Ascending aorta (tissue), 2 donors: Measurements from ENCODE around the gene IMMP2L. TPM values are rescaled to one million over a fixed set of nuclear protein-coding genes. Genes with fewer than 3 reads are reported as not detected.

ENCODE experiments used
- DNase-seq, 2 donors: peaks; one replicate each; pipeline ENCODE4 v3.0.0-alpha.2; 2019; ENCODE audit warnings: low spot score in 2 of 2
- H3K27ac ChIP-seq, 2 donors: fragments of 200-600 bp; sonication (generic); one replicate each; pipeline ENCODE4 v1.5.1; 2016 to 2017; ENCODE audit warnings: mild to moderate bottlenecking in 1 of 2
- H3K27me3 ChIP-seq: fragments of 200-600 bp; sonication (generic); one replicate; pipeline ENCODE4 v1.5.1; 2017
- H3K36me3 ChIP-seq, 2 donors: fragments of 200-600 bp; sonication (generic); one replicate each; pipeline ENCODE4 v1.5.1; 2016
- H3K4me1 ChIP-seq, 2 donors: fragments of 200-600 bp; sonication (generic); one replicate each; pipeline ENCODE4 v1.5.1; 2016 to 2017; ENCODE audit warnings: mild to moderate bottlenecking in 1 of 2
- H3K4me3 ChIP-seq, 2 donors: fragments of 200-600 bp; sonication (generic); one replicate each; pipeline ENCODE4 v1.5.1; 2016 to 2017; ENCODE audit warnings: mild to moderate bottlenecking in 1 of 2
- H3K9me3 ChIP-seq, 2 donors: fragments of 200-600 bp; sonication (generic); one replicate each; pipeline ENCODE4 v1.5.1; 2016
- intact Hi-C: fragments of 100-400 bp; cut with DNase I; formaldehyde crosslinking; loops from one replicate; pipeline ENCODE4 v1.15.1; 2023
- total RNA-seq: library from RNA; depleted of rRNA; stranded (reverse); fragments of >200 nt; gene quantifications from one replicate; pipeline ENCODE4 v1.1.0, GENCODE V29; 2016
- TF ChIP-seq, protein P1 (sequence below), 3 experiments: fragments of 200-600 bp in 2 of 3; fragments of 450-650 bp in 1 of 3; sonication (generic) in 2 of 3; IDR thresholded peaks; one replicate each; pipeline ENCODE4 v1.5.1; 2016 to 2019; ENCODE audit warnings: antibody characterized with exemption in 3 of 3, mild to moderate bottlenecking in 1 of 3, moderate library complexity in 1 of 3

The IMMP2L gene
- total RNA-seq, 1 donor from 2014 or later: 143 TPM

DNA sequence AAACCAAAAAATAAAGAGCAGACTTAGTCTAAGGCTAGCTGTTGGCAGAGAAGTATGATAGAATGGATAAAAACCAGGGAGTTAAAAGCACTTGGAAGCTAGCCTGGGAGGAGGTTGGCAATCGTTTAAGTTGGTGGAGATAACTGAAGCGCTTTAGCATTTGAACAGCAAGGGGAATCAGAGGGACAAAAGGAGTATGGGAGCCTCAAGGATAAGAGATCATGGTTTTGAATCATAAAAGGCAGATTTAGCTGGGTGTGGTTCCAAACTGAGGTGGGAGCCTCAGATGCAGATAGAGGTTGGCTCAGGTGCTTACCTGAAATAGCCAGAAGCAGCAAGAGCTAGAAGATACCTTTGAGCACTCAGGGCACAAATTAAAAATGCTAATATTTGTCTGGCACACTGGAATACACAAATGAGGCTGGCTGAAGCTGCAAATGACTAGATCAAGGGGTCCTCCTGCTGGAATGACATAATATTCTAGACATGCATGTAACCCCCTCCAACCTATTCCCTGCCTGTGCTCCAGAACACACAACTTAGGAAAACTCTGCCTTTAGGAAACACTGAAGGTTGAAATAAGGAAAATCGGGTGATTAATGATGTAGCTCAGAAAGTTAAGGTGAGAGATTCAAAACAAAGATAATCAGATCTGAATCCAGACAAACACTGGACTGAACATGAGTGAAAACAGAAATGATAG lies 843.6 kb downstream of the IMMP2L start:
- TF ChIP-seq, protein P1, sequence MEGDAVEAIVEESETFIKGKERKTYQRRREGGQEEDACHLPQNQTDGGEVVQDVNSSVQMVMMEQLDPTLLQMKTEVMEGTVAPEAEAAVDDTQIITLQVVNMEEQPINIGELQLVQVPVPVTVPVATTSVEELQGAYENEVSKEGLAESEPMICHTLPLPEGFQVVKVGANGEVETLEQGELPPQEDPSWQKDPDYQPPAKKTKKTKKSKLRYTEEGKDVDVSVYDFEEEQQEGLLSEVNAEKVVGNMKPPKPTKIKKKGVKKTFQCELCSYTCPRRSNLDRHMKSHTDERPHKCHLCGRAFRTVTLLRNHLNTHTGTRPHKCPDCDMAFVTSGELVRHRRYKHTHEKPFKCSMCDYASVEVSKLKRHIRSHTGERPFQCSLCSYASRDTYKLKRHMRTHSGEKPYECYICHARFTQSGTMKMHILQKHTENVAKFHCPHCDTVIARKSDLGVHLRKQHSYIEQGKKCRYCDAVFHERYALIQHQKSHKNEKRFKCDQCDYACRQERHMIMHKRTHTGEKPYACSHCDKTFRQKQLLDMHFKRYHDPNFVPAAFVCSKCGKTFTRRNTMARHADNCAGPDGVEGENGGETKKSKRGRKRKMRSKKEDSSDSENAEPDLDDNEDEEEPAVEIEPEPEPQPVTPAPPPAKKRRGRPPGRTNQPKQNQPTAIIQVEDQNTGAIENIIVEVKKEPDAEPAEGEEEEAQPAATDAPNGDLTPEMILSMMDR (IDR thresholded peaks at IDR 0.05): no peak

GRCh38 chr7:110704225-110704624 lies 858.1 kb downstream of the IMMP2L start:
- Histone ChIP-seq H3K4me3 (no peak overlapping the region), H3K27me3 (no peaks in the 10 kb centered on the region), H3K4me1 (no peaks in the 10 kb centered on the region), H3K27ac (no peak overlapping the region), H3K9me3 (no peaks in the 10 kb centered on the region), H3K36me3 (no peaks in the 10 kb centered on the region)
- intact Hi-C loops: no loop called here
- DNase-seq: no peak
- TF ChIP-seq, protein P1 (IDR thresholded peaks at IDR 0.05): no peak

More for the DNA sequence above, 843.6 kb downstream of the IMMP2L start:
- Histone ChIP-seq H3K36me3 (no peaks in the 10 kb centered on the region), H3K27me3 (no peaks in the 10 kb centered on the region), H3K4me3 (no peak overlapping the region), H3K4me1 (no peaks in the 10 kb centered on the region), H3K9me3 (no peaks in the 10 kb centered on the region), H3K27ac (no peak overlapping the region)
- intact Hi-C loops: no loop called here
- no peak for DNase-seq

DNA sequence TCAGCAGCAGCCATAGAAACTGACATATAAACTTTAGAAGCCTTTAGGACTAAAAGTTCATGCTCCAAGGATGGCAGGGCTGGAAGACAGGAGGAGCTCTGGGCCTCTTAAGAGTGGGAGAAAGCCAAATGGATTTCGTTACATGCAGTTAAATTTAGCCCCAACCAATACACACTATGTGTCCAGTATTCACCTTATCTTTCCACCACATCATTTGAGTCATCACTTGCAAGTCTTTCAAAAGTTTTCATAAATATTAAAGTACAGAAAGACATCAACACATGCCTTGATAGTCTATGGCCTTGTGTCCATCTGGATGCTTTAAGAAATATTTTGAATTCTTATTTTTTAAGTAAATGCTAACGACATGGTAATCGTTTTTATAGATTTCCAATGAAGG lies 863.7 kb downstream of the IMMP2L start:
- no peaks in the 10 kb centered on the region for H3K4me1 ChIP-seq
- TF ChIP-seq, protein P1 (IDR thresholded peaks at IDR 0.05): no peak
- H3K36me3 ChIP-seq: no peaks in the 10 kb centered on the region
- H3K27me3 ChIP-seq: no peaks in the 10 kb centered on the region
- H3K9me3 ChIP-seq: no peaks in the 10 kb centered on the region
- no peak overlapping the region for H3K4me3 ChIP-seq
- no peak for DNase-seq
- H3K27ac ChIP-seq: no peak overlapping the region
- intact Hi-C loops: no loop called here

DNA sequence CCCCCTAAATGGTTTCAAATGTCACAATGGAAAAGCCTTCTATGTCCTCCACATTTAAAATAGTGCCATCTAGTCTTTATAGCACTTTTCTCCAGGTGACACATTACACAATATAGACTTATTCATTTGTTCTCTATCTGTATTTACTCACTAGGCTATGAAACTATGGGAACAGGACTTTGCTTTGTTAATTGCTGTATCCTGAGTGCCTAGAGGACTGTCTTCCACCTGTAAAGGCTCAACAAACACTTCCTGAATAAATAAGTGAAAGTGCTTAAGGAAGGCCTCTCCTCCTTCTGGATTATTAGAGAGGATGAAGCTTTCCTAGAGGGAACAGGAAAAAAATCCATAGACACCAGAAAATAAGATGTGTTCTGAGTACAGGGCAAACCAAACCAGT lies 868.9 kb downstream of the IMMP2L start:
- TF ChIP-seq, protein P1 (IDR thresholded peaks at IDR 0.05): no peak
- H3K4me3 ChIP-seq: no peak overlapping the region
- H3K27ac ChIP-seq: no peak overlapping the region
- H3K4me1 ChIP-seq: no peaks in the 10 kb centered on the region
- intact Hi-C loops: no loop called here
- H3K9me3 ChIP-seq: no peaks in the 10 kb centered on the region
- no peak for DNase-seq
- H3K36me3 ChIP-seq: no peaks in the 10 kb centered on the region
- H3K27me3 ChIP-seq: no peaks in the 10 kb centered on the region

DNA sequence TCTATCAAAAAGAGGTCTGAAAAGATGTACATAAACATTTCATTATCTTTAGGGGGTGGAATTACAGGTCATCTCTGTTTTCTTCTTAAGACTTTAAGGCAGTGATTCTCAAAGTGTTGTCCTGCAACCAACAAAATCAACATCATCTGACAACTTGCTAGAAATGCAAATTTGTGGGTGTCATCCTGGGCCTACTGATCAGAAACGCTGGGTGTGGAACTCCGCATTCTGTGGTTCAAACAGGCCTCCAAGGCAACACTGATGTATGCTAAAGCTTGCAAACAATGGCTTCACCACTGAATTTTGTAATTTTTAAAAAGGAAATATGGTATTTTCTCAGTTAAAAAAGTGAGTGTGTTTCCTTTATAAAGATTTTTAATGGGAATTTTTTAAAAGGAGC lies 873.4 kb downstream of the IMMP2L start:
- Histone ChIP-seq H3K27ac (no peak overlapping the region), H3K4me1 (no peaks in the 10 kb centered on the region), H3K36me3 (no peaks in the 10 kb centered on the region), H3K9me3 (no peaks in the 10 kb centered on the region), H3K4me3 (no peak overlapping the region), H3K27me3 (no peaks in the 10 kb centered on the region)
- DNase-seq: no peak
- intact Hi-C loops: no loop called here
- TF ChIP-seq, protein P1 (IDR thresholded peaks at IDR 0.05): no peak

DNA sequence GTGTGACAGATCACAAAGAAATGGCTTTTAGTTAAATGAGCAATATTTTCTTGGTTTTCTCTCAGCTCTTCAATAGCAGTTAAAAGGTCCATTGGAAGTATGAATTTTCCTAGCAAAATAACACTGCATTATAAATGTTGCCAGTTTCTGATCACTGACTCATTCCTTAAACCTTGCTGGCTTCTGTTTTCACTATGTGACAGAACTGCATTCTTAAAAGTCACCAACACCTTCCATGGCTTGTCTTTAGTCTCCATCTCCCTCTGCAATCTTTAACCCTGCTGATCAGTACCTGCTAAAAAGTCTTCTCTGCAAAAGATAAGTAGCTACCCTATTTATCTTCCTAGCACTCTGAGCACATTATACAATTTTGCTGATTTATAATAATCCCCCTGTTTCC lies 876.4 kb downstream of the IMMP2L start:
- Histone ChIP-seq H3K27me3 (no peaks in the 10 kb centered on the region), H3K4me1 (no peaks in the 10 kb centered on the region), H3K9me3 (no peaks in the 10 kb centered on the region), H3K36me3 (no peaks in the 10 kb centered on the region), H3K4me3 (no peak overlapping the region), H3K27ac (no peak overlapping the region)
- intact Hi-C loops: no loop called here
- no peak for DNase-seq
- TF ChIP-seq, protein P1 (IDR thresholded peaks at IDR 0.05): no peak
